Mesenteric fat pad (tissue), 1 donor: ENCODE data around the gene ANKS1A. TPM values are rescaled to one million over a fixed set of nuclear protein-coding genes. Genes with fewer than 3 reads are reported as not detected.
"Not testable (repeated sequence)": the region's sequence is repeated elsewhere in the genome, so short reads cannot be mapped to it uniquely, and the experiment has no call there.

Source experiments
- DNase-seq: peaks from one replicate; pipeline ENCODE4 v3.0.0-alpha.2; 2020; ENCODE audit warnings: low spot score
- total RNA-seq: library from RNA; stranded (reverse); fragmentation: NEBNext Ultra II Directional; extraction: Animal tissue kit (Norgen Biotek cat#: 25700); gene quantifications from one replicate; pipeline ENCODE4 v1.2.1, GENCODE V29; 2021
- donor health status: DM: yes; HTN: yes; CAD: no.

ANKS1A gene
- total RNA-seq, 1 donor from 2014 or later = 21.9 TPM

DNA sequence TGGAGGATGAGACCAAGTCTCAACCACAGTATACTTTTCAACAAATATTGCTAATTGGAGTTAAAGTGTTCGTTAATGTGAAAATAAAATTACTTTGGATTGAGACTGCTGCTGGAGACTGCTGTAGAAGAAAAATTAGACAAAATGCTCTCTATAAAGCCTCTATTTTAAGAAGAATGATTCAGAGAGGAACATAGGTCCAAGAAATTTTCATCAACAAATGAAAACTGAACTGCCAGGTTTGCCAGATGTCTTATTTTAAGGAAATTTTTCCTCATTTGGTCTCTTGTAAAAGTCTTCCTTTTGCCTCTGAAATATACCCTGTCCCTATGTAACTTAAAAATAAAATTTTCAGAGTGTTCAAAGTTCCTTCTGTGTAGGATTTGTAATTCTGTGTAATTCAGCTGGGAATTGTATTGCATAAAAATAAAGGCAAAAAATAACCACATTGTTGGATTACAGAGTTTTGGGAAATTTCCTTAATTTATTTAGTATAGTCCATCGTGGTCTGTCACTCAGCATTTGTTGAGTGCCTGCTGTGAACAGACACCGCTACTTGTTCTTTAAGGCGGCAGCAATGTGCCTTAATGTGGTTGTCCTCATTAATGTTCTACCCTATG lies 27.4 kb downstream of the ANKS1A start:
- no peak for DNase-seq

DNA sequence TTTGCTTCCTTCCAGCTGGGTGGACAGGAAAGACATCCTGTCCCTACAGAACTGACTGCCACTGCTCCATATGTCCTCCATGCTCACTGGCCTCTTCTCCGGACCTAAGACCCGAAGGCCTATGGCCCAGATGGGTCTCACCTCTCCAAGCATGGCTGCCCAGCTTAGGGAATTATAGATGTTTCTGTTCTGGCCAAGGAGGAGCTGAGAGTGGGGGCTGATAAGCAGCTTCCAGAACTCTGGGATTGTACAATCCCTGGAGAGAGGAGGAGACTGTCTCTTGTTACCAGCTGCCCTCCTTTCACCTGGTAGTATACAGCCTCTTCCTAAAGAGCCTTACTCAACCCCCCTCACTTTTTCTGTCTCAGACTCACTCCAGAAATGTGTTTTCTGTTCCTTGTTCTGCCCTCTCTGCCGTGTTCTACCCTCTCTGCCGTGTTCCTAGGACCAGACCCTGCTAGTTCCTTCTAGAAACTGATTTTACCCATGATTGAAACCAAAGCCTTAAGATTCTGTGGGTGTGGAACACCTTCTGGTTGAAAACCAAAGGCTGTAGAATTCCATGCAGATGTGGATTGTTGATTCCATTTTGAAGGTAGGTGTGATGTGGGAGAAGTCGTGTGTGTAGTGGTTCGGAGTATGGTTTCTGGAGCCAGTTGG lies 28.7 kb downstream of the ANKS1A start:
- no peak for DNase-seq

DNA sequence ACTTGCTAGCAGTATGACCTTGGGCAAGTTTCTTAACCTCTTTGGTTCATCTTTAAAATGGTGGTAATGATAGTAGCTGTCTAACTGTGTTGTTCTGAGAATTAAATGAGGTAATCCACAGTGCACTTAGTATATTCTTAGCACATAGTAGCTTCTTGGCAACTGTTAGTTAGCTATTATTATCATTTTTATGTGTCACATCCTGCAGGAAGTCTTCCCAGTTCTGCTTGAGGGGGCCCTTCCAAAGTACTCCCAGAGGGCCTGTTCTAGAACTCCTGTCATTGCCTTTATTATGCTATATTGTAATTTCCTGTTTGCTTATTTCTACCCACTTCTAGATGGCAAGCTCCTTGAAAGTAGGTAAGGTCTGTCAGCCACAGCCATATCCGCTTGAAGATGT lies 30.6 kb downstream of the ANKS1A start:
- DNase-seq = no peak

- DNase-seq = no peak
These were observed 31.0 kb downstream of the ANKS1A start for GRCh38 chr6:34920097-34920496.

DNA sequence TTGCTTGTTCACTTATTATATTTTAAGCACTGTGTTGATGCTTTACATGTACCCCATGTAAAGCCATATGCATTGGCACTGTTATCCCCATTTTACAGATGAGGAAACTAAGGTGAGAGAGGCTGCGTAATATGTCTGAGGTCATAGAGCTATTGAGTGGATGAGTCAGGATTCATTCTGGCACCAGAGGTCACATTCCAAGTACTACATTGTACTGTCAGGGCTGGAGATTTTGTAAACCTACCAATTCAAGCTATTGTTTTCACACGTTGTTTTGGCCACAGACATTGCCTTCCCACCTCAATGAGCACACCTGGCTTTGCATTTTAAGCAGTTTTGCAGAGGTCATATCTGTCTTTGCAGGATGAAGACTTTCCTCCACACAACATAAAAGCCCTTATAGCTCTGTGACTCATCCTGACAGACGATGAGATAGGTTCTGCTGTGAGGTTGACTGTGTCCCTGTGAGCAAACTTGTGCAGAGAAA lies 33.2 kb downstream of the ANKS1A start:
- no peak for DNase-seq

DNA sequence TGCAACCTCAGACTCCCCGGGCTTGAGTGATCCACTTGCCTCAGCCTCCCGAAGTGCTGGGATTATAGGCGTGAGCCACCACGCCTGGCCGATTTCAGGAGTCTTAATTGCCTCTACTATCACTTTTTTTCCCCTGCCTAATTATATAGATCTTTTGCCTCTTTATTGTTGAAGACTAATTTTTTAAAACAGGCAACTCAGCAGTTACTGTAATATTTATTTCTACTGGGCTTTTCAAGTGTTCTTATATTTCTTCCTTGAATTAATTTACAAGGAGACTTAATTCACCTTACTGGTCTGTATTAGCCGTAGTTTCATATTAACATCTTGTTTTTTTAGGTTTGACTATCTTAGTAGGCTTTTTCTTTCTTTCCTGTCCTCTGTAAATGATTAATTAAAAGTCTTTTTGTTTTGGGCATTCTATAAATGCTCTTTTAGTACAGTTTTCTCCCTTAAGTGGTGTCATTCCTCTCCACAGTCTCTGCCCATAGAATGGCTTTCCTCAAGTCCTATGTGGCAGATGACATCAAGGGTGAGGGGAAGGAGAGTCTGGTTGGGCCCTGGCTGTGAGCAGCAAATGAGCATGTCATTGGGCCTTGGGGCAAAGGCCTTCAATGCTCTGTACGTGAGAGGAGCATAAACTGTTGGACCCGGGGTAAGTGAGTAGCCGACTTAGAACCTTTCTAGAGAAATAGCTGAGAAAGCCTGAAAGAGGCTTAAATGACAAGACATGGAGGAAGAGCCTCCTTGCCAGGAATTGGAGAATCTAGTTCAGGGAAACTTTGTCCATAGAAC lies 36.0 kb downstream of the ANKS1A start:
- DNase-seq = no peak

GRCh38 chr6:34926655-34927054 lies 37.6 kb downstream of the ANKS1A start:
- no peak for DNase-seq

GRCh38 chr6:34928220-34928619 lies 39.2 kb downstream of the ANKS1A start:
- DNase-seq = no peak

- DNase-seq = no peak
These were observed 39.6 kb downstream of the ANKS1A start for GRCh38 chr6:34928695-34929094.

DNA sequence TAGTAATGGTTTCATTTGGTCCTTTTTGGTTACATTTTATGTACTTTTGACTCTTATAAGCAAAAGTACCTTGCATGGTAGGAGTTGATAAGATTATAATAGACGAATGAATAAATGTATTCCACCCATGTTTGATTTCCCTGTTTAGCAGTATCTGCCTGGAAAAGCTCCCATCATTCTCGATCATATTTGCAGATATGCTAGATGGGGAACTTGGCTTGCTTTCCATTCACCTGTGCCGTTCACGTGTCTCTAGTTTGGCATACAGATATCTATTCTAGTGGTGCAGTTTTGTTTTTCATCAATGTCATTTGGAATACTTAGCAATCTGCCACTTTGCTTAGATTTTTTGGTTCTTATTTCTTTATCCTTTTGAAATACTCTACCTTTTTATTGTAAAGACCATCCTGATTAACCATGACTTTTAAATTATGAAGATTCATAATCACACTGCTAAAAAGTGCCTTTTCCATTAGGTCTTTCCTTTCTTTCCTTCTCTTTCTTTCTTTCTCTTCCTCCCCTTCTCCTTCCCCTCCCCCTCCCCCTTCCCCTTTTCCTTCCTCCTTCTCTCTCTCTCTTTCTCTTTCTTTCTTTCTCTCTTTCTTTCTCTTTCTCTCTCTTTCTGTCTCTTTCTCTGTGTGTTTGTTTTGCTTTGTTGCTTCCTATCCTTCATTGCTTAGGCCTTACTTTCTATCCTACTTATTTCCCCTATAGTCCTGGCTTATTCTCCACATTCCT lies 40.4 kb downstream of the ANKS1A start:
- DNase-seq = no peak

- no peak for DNase-seq
These were observed 41.2 kb downstream of the ANKS1A start for GRCh38 chr6:34930221-34930620.

- not testable (repeated sequence) for DNase-seq
These were observed 43.1 kb downstream of the ANKS1A start for GRCh38 chr6:34932202-34932601.

DNA sequence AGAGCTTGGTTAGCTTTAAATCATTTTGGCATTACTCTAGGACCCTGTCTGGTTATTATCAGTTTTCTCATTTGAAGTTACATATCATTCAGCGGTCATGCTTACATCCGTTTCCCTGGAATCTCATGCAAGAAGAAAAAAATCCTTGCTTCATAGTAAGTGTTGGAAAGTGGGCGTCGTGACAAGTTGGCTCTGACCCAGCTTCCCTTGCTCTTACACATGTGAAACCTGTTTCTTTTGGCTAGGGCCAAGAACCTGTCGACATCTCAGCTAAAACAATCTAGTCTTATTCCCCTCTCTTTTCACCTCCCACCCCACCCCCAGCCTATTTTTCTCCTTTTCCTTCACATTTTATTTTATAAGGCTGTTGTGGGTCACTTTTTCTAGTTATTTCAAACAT lies 45.5 kb downstream of the ANKS1A start:
- no peak for DNase-seq

GRCh38 chr6:34938268-34938667 lies 49.2 kb downstream of the ANKS1A start:
- DNase-seq = no peak

- DNase-seq = no peak
These were observed 51.0 kb downstream of the ANKS1A start for GRCh38 chr6:34940030-34940434.

- no peak for DNase-seq
These were observed 52.4 kb downstream of the ANKS1A start for GRCh38 chr6:34941421-34941820.

DNA sequence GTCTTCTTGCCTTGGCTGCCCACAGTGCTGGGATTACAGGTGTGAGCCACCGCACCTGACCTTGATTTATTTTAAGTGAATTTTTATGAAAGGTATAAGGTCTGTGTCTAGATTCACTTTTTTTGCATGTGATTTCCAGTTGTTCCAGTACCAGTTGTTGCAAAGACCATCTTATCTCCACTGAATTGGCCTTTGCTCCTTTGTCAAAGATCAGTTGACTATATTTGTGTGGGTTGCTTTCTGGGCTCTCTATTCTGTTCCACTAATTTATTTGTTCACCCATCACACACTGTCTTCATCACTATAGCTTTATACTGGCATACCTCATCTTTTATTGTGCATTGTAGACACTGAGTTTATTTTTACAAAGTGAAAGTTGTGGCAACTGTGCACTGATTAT lies 56.3 kb downstream of the ANKS1A start:
- DNase-seq = no peak

DNA sequence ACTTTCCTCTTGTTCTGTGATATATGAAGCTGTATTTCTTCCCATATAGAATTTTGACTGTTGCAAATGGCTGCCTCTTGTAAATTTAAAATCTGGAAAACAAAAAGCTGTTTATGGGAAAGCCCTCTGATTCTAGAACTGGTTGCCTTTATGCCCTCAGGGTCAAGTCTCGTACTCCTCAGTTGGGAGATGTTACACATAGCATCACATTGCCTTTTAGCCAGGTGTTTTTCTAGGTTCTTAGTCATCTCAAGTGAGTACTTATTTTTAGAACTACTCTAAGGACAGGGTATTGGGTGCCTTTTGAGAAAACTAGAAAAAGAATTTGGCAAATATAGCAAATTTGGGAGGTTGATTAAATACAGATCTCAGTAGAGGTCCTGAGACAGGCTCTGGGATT lies 58.5 kb downstream of the ANKS1A start:
- DNase-seq = no peak

DNA sequence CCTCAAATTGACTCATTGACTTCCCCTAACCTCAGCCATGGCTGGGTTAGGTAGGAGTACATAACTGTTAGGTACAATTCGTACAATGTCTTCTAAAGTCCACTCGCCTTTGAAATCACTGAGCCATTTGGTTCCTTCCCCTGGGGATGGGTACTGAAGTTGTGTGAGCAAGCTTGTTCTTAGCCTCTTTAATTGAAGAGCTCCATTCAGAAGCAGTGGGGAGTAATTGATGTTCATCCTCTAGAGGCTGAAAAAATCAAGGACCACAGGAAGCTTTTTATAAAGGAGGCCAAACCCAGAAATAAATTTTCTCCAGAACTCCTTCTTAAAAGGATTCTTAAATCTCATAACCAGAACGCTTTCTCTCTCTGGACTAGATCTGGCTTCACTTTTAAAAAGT lies 60.6 kb downstream of the ANKS1A start:
- DNase-seq = no peak

GRCh38 chr6:34950849-34951248 lies 61.8 kb downstream of the ANKS1A start:
- no peak for DNase-seq

- DNase-seq = no peak
These were observed 62.7 kb downstream of the ANKS1A start for GRCh38 chr6:34951731-34952130.
